GM12891 (cell line): Measurements from ENCODE around the gene HSD11B1L.

Source experiments
- POLR2A ChIP-seq: IDR thresholded peaks from 2 replicates; pipeline ENCODE4 v1.6.1; 2011; ENCODE audit warnings: low read depth, low read length, control low read depth
- POLR2AphosphoS5 ChIP-seq: IDR thresholded peaks from 2 replicates; pipeline ENCODE4 v1.6.1; 2011; ENCODE audit warnings: low read depth, low read length, control low read depth
- SPI1 ChIP-seq: IDR thresholded peaks from 2 replicates; pipeline ENCODE4 v1.6.1; 2011; ENCODE audit warnings: low read depth, low read length, control low read depth
- TAF1 ChIP-seq: IDR thresholded peaks from 2 replicates; pipeline ENCODE4 v1.6.1; 2011; ENCODE audit warnings: low read depth, low read length, control low read depth

DNA sequence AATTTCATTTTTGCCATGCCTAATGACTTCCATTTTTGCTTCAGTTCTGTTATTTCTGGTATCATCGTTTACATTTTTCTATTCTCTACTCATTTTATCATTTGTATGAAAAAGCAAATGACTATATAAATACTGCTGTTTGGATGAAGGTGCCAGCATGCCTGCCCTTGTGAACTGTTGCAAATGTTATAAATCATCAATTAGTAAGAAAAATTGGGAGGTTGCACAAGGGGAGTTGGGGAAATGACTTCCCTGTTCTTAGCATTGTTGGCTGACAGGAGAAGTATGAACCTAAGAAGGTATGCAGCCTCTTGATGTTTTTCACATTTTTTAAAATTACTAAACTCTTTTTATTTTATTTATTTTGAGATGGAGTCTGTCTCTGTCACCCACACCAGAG, 42.9 kb upstream of the HSD11B1L start:
- TF ChIP-seq POLR2AphosphoS5 (no peak), TAF1 (no peak), POLR2A (no peak), SPI1 (no peak)
